GM12878 (cell line): ENCODE data around the gene RMP24.
"Not testable (repeated sequence)": the region's sequence is repeated elsewhere in the genome, so short reads cannot be mapped to it uniquely, and the experiment has no call there.

Experiments used
- ATAC-seq: fragments of 200-7000 bp; cut with Tn5 transposase; 3 replicates; pipeline ENCODE4 v1.9.1; 2020; ENCODE audit warnings: mild to moderate bottlenecking, moderate library complexity
- BruUV-seq: library from RNA; stranded (reverse); fragments of 400-500 nt; replicated peaks from 2 replicates; lab custom pipeline; 2021; lab: Mats Ljungman, UMichigan
- CTCF ChIA-PET: fragments of 300-600 bp; sonication (Branson Sonifier 250); formaldehyde crosslinking; extraction: SDS; loops from one replicate; lab custom pipeline; 2021; ENCODE audit warnings: inconsistent platforms; lab: Yijun Ruan, JAX
- POLR2A ChIA-PET: fragments of 350-600 bp; formaldehyde crosslinking; extraction: SDS; loops from one replicate; lab custom pipeline; 2021; ENCODE audit warnings: inconsistent platforms; lab: Charles Lee
- RAD21 ChIA-PET: fragments of 300-600 bp; sonication (Branson Sonifier 250); formaldehyde crosslinking; loops from one replicate; lab custom pipeline; 2023; ENCODE audit warnings: antibody characterized with exemption; ENCODE audit not compliant: unreplicated experiment; lab: Charles Lee
- SMC1A ChIA-PET: fragments of 300-600 bp; sonication (Branson Sonifier 250); formaldehyde crosslinking; loops from one replicate; lab custom pipeline; 2023; ENCODE audit not compliant: unreplicated experiment, uncharacterized antibody; lab: Charles Lee
- DNase-seq: peaks from one replicate; pipeline ENCODE4 v3.0.0-alpha.2; 2011; ENCODE audit warnings: low read depth, low spot score
- FAIRE-seq: peaks from 3 replicates; lab custom pipeline; 2011; peaks lifted over from hg19 to GRCh38; lab: Jason Lieb, UNC
- H2AFZ ChIP-seq: 2 replicates; pipeline ENCODE4 v1.6.0; 2011; ENCODE audit warnings: low read depth, low read length, control low read depth; ENCODE audit not compliant: control insufficient read depth
- H3K27ac ChIP-seq: 2 replicates; pipeline ENCODE4 v1.5.1; 2011; ENCODE audit warnings: control low read depth; ENCODE audit not compliant: control insufficient read depth, insufficient read depth
- H3K27me3 ChIP-seq, 2 experiments: replicated peaks in 1 of 2; 2 replicates each; pipeline versions ENCODE4 v1.6.0 to v1.6.1; 2011; ENCODE audit warnings: low read length in 1 of 2; ENCODE audit not compliant: control insufficient read depth in 2 of 2, insufficient read depth in 2 of 2
- H3K36me3 ChIP-seq, 2 experiments: 2 replicates each; pipeline ENCODE4 v1.5.1; 2011; ENCODE audit warnings: low read length in 1 of 2; ENCODE audit not compliant: control insufficient read depth in 2 of 2, insufficient read depth in 2 of 2
- H3K4me1 ChIP-seq: 2 replicates; pipeline ENCODE4 v1.6.1; 2011; ENCODE audit warnings: mild to moderate bottlenecking, low read length, moderate library complexity, mixed read lengths; ENCODE audit not compliant: control insufficient read depth, insufficient read depth
- H3K4me2 ChIP-seq: 2 replicates; pipeline ENCODE4 v1.6.0; 2011; ENCODE audit warnings: control low read depth; ENCODE audit not compliant: control insufficient read depth, insufficient read depth
- H3K4me3 ChIP-seq: fragments of 200-600 bp; sonication (generic); 2 replicates; pipeline ENCODE4 v1.5.1; 2016
- H3K79me2 ChIP-seq: 2 replicates; pipeline ENCODE4 v1.6.0; 2011; ENCODE audit warnings: low read length; ENCODE audit not compliant: control insufficient read depth, insufficient read depth
- H3K9ac ChIP-seq: 2 replicates; pipeline ENCODE4 v1.8.0; 2011; ENCODE audit warnings: low read length, control low read depth, mixed read lengths; ENCODE audit not compliant: control insufficient read depth, insufficient read depth
- H3K9me3 ChIP-seq: replicated peaks from 3 replicates; pipeline ENCODE4 v1.5.1; 2011; ENCODE audit warnings: mild to moderate bottlenecking, low read length; ENCODE audit not compliant: control insufficient read depth, insufficient read depth
- H4K20me1 ChIP-seq: 2 replicates; pipeline ENCODE4 v1.6.0; 2011; ENCODE audit not compliant: control insufficient read depth, insufficient read depth
- E2F8 ChIP-seq: fragments of 450-650 bp; IDR thresholded peaks from 2 replicates; pipeline ENCODE4 v1.6.1; 2018; ENCODE audit warnings: mild to moderate bottlenecking, low read depth, moderate library complexity; ENCODE audit not compliant: partially characterized antibody
- IRF5 ChIP-seq: fragments of 450-650 bp; IDR thresholded peaks from 2 replicates; pipeline ENCODE4 v1.6.1; 2017; ENCODE audit warnings: borderline replicate concordance
- MYB ChIP-seq: fragments of 150-350 bp; IDR thresholded peaks from 2 replicates; pipeline ENCODE4 v1.6.1; 2014; ENCODE audit warnings: mild to moderate bottlenecking, low read depth, low read length, borderline replicate concordance
- WRNIP1 ChIP-seq: IDR thresholded peaks from 2 replicates; pipeline ENCODE4 v1.6.1; 2011; ENCODE audit warnings: low read depth, low read length, improper control_type of control experiment, borderline replicate concordance
- WGBS: methylation state at CpG from one replicate; pipeline ENCODE4 v1.1.6; 2016; ENCODE audit warnings: low lambda C conversion rate; ENCODE audit not compliant: insufficient replicate concordance, insufficient coverage; ENCODE audit errors: missing lambda C conversion rate; 5-methylcytosine and 5-hydroxymethylcytosine counted together
- in situ Hi-C: fragments of 300-500 bp; cut with MboI; formaldehyde crosslinking; loops from 9 replicates; pipeline ENCODE4 v1.14.3; 2018; ENCODE audit warnings: mixed read lengths
- intact Hi-C: fragments of 100-400 bp; cut with micrococcal nuclease; formaldehyde crosslinking; loops from one replicate; pipeline ENCODE4 v1.14.2; 2022; ENCODE audit not compliant: unreplicated experiment
- TF ChIP-seq, protein P1 (sequence below): fragments of 150-350 bp; IDR thresholded peaks from 2 replicates; pipeline ENCODE4 v1.6.1; 2014; ENCODE audit warnings: mild to moderate bottlenecking, low read depth, low read length
- TF ChIP-seq, protein P2 (sequence below): fragments of 450-650 bp; IDR thresholded peaks from 2 replicates; pipeline ENCODE4 v1.6.1; 2016; ENCODE audit warnings: mild to moderate bottlenecking, moderate library complexity, borderline replicate concordance

Gene RMP24

DNA sequence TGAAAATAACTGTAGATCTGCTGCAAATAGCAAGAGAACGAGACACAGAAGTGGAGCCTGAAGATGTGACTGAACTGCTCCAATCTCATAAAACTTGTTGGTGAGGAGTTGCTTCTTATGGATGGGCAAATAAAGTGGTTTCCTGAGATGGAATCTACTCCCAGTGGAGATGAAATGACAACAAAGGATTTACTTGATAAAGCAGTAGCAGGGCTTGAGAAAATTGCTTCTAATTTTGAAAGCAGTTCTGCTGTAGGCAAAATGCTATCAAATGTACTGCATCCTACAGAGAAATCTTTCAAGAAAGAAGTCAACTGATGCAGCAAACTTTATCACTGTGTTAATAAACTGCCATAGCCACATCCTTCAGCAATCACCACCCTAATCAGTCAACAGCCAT is 50.9 kb downstream of the RMP24 start:
- ChIA-PET CTCF (interaction anchor here (1.4 to 3.9 kb wide), 2 partner anchors 261 kb away, joined by 3 to 16 read pairs; no protein-coding TSS in a partner anchor), SMC1A (interaction anchor here (1.2 kb wide), 1 partner anchor 73 kb away, joined by 3 read pairs; no protein-coding TSS in a partner anchor), RAD21 (no interaction called here), POLR2A (no interaction called here)
- no peak overlapping the region for H3K9ac ChIP-seq
- H3K4me2 ChIP-seq, result no peak overlapping the region
- H3K27me3 ChIP-seq, result no peaks in the 10 kb centered on the region
- intact Hi-C loops (no loop called here), in situ Hi-C loops (no loop called here)
- no peak overlapping the region for H2AFZ ChIP-seq
- 100% methylated on average over 1 of the region's 1 CpG for WGBS
- no peaks in the 10 kb centered on the region for H3K79me2 ChIP-seq
- no peak for ATAC-seq
- peaks cover 0 to 13% of the 10 kb centered on the region in 2 experiments; a peak in 2 of 4 replicates for H3K36me3 ChIP-seq
- H3K9me3 ChIP-seq, result no peaks in the 10 kb centered on the region
- no peak for TF ChIP-seq MYB
- TF ChIP-seq WRNIP1, result no peak
- TF ChIP-seq, protein P1, sequence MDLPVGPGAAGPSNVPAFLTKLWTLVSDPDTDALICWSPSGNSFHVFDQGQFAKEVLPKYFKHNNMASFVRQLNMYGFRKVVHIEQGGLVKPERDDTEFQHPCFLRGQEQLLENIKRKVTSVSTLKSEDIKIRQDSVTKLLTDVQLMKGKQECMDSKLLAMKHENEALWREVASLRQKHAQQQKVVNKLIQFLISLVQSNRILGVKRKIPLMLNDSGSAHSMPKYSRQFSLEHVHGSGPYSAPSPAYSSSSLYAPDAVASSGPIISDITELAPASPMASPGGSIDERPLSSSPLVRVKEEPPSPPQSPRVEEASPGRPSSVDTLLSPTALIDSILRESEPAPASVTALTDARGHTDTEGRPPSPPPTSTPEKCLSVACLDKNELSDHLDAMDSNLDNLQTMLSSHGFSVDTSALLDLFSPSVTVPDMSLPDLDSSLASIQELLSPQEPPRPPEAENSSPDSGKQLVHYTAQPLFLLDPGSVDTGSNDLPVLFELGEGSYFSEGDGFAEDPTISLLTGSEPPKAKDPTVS, result no peak
- TF ChIP-seq IRF5, result no peak
- TF ChIP-seq, protein P2, sequence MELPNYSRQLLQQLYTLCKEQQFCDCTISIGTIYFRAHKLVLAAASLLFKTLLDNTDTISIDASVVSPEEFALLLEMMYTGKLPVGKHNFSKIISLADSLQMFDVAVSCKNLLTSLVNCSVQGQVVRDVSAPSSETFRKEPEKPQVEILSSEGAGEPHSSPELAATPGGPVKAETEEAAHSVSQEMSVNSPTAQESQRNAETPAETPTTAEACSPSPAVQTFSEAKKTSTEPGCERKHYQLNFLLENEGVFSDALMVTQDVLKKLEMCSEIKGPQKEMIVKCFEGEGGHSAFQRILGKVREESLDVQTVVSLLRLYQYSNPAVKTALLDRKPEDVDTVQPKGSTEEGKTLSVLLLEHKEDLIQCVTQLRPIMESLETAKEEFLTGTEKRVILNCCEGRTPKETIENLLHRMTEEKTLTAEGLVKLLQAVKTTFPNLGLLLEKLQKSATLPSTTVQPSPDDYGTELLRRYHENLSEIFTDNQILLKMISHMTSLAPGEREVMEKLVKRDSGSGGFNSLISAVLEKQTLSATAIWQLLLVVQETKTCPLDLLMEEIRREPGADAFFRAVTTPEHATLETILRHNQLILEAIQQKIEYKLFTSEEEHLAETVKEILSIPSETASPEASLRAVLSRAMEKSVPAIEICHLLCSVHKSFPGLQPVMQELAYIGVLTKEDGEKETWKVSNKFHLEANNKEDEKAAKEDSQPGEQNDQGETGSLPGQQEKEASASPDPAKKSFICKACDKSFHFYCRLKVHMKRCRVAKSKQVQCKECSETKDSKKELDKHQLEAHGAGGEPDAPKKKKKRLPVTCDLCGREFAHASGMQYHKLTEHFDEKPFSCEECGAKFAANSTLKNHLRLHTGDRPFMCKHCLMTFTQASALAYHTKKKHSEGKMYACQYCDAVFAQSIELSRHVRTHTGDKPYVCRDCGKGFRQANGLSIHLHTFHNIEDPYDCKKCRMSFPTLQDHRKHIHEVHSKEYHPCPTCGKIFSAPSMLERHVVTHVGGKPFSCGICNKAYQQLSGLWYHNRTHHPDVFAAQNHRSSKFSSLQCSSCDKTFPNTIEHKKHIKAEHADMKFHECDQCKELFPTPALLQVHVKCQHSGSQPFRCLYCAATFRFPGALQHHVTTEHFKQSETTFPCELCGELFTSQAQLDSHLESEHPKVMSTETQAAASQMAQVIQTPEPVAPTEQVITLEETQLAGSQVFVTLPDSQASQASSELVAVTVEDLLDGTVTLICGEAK, result no peak
- no peak for TF ChIP-seq E2F8
- H4K20me1 ChIP-seq, result no peaks in the 10 kb centered on the region
- H3K4me1 ChIP-seq, result no peaks in the 10 kb centered on the region
- BruUV-seq, result no TSS peak
- no peak overlapping the region for H3K27ac ChIP-seq
- DNase-seq, result no peak
- FAIRE-seq, result no peak
- H3K4me3 ChIP-seq, result no peak overlapping the region

DNA sequence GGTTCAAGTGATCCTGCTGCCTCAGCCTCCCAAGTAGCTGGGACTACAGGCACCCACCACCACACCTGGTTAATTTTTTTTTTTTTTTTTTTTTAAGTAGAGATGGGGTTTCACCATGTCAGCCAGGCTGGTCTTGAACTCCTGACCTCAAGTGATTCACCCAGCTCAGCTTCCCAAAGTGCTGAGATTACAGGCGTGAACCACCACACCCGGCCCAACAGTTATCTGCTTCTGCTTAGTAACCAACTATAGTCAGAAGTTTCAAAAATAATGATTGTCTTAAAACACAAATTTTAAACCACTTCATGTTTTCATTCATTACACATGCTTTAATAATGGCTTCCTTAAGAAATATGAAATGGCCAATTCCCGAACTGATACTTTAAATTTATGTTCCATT is 51.8 kb downstream of the RMP24 start:
- H3K27ac ChIP-seq, H3K4me1 ChIP-seq, BruUV-seq, H4K20me1 ChIP-seq, RAD21 ChIA-PET, H2AFZ ChIP-seq, FAIRE-seq, in situ Hi-C loops, H3K79me2 ChIP-seq, DNase-seq, H3K4me2 ChIP-seq, H3K4me3 ChIP-seq, intact Hi-C loops, H3K9ac ChIP-seq, POLR2A ChIA-PET, H3K27me3 ChIP-seq, H3K9me3 ChIP-seq, ATAC-seq: not testable (repeated sequence)
- CTCF ChIA-PET, result interaction anchor here (0.7 to 1.4 kb wide), 3 partner anchors 31 to 466 kb away, joined by 3 read pairs; no protein-coding TSS in a partner anchor
- 97% methylated on average over 3 of the region's 3 CpGs for WGBS
- SMC1A ChIA-PET, result interaction anchor here (0.8 kb wide), 1 partner anchor 9 kb away, joined by 3 read pairs; no protein-coding TSS in a partner anchor
- H3K36me3 ChIP-seq, result peaks cover 0 to 22% of the 10 kb centered on the region in 2 experiments; a peak in 2 of 4 replicates
